AG08396 (cell line): Measurements from ENCODE around the gene LAMA5.
A peak's percentile ranks its signal among the peaks of the same experiment; 100 is the strongest.

Experiments
- DNase-seq: peaks from one replicate; pipeline ENCODE4 v3.0.0; 2012; ENCODE audit warnings: low spot score, mixed read lengths

LAMA5 gene

DNA sequence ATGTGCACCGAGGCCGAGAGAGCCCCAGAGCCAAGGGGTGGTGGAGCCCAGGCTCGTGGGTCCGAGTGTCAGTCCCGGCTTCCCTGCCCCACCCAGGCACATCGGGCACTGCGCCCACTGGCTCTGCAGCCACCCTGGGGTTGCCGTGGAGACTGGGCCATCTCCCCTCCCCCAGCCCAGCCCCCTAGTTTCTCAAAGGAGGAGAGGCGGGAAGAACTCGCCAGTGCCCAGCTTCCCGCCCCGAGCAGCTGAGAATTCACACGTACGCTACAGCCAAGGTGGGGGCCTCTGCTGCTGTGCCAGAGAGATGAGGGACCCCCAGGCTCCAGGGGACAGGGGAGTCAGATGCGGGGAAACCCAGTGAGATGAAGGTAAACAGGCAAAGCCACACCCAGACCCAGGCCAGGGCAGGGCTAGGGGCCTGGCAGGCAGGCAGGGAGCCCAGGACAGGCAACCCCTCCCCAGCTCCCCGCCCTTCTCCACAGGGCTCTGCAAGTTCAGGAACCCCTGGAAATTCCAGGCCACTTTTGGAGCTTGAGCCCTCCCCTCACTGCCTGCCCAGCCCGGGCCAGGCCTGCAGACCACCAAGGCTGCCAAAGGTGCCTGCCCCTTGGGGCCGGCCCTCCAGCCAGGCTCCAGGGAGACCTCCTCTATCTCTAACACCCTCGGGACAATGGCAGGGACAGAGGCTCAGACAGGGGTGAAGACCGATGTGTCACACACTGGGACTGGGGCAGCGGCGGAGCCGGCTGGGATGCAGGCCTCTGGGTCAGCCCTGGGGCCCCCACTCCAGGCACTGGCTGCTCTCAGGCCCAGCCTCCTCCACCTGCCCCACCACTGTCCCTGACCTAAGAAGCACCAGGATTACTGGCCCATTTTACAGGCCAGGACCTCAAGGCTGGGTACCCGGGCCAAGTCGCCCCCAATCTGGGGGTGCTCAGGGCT, 6.0 kb downstream of the LAMA5 start:
- no peak for DNase-seq

- no peak for DNase-seq
Measured at GRCh38 chr20:62359491-62360121, 7.5 kb downstream of the LAMA5 start.

DNA sequence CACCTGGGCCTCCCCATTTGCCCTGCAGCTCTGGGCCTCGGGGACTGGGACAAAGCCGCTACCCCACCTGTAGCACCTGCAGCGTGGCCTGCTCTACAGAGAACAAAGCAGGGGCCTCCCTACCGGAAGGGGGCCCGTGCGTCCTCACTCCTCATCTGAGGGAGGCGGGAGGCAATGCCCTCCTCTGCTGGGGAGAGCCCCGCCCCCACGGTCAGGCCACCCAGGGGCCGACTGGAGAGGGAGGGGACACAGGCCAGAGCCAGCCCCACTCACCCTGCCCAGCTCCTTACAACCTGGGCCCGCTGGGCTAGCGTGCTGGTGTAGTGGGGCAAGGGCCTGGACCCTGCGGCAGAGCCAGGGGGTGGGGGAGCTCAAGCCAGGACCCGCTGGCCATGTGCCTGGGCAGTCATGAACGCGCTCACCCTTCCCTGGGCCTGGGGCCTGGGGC, 8.0 kb downstream of the LAMA5 start:
- no peak for DNase-seq

DNA sequence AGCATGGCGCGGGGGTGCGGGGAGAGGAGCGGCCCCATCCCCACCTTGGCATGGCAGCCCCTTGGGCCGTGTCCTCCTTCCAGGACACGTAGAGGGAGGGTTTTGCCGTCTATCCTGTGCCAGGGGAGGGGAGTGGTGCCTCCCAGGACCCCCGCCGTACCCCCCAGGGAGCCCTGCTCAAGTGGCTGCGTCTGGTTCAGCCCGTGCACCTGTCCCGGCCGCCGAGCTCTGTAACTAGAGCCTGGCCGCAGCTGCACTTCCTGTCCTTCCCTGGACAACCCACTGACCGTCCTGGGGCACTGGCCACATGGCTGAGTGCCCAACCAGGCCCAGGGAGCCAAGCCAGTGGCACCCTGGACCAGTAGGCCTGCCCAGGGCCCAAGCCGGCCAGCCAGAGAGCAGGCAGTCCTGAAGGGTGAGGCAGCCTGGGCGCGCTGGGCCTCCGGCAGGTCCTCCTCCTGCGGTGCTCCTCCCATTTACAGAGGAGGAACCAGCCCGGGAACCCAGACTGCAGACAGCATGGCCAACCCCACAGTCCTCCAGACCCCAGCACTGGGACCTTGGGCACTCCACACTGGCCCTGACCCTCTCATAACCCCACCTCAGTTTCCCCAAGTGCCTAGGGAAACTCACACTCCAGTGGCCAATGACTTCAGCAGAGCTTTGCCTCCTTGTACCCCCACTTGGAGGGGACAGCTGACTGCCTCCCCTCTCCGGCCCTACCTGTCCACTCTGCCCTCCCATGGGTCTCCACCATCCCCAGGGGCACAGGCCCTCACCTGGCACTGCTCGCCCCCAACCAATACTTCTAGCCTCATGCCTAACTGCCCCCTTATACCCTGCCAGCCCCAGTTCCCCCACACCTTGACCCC, 8.7 kb downstream of the LAMA5 start:
- no peak for DNase-seq

- DNase-seq, result no peak
Measured at GRCh38 chr20:62357681-62358080, 9.4 kb downstream of the LAMA5 start.

DNA sequence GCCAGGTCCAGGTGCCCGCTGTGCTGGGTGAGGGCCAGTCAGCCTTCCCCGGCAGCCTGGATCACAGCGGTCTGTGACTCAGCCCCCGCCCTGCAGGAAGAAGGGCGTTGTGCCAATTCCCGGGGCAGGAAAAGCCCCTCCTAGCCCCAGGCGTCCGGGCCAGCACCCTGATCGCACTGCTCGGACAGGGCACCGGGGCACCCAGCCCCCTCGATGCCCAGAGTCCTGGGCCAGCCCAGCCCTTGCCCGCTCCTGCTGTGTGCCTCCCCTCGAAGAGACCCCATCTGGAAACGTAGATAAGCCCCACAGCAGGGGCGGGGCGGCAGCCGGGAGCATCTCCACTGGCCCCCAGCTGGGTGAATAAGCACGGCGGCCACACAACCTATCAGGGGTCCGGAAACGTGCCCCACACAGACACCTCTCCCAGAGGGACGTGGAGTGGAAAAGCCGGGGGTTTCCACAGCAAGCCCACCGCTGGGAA, 9.9 kb downstream of the LAMA5 start:
- peak; percentile 89 for DNase-seq

DNA sequence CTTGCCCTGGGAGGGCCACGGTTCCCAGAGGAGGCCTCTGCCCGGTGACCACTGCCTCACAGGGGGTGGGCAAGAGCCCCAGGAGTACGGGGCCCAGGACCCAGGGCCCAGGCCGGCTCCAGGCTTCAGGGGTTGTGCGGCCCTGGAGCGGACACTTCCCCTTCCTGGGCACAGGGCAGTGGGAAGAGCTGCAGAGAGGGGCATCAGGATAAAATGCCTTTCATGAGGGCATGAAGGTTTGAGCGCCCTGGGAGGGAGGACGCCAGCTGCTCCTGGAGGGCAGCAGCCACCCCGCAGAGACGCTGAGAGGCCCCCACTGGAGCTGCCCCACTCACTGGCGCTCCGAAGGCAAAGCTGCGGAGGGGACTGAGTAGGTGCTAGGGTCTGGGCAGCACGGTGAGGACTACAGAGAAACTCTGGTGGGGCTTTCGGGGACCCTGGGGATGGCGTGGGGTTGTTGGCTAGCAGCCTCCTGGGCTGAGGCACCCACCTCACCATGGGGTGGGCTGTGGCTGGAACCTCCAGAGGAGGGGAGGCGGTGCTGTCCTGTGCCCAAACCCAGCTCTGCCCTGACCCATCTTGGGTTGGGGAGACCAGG, 10.4 kb downstream of the LAMA5 start:
- DNase-seq, result no peak

DNA sequence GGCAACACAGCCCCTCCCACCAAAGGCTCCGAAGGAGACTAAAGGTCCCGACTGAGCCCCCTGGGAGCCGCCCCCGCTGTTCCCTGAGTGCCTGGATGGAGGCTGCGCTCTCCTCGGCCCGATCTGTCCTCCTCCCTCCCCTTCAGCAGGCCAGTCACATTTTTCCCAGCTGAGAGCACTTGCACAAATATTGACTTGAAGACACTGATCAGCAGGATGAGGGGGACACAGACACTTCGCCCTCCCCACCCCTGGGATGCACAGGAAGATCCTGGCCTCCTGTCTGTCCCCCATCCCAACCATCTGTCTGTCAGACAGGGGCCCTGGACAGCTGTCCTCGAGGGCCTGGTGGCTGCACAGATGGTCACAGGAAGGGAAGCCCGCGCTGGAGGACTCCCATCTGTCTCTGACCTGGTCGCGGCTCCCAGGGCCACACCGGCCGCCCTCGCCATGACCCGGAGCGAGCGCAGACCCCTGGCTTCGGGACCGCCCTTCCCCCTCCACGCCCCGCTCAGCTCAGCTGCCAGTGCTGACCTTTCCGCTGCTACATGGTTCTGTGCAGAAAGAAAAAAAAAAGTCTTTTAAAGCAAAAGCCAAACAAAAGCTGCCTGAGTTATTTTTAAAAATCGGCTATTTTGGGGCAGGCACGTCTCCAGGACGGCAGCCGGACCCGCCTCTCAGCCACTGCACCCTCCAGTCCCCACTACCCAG, 11.1 kb downstream of the LAMA5 start:
- no peak for DNase-seq

DNA sequence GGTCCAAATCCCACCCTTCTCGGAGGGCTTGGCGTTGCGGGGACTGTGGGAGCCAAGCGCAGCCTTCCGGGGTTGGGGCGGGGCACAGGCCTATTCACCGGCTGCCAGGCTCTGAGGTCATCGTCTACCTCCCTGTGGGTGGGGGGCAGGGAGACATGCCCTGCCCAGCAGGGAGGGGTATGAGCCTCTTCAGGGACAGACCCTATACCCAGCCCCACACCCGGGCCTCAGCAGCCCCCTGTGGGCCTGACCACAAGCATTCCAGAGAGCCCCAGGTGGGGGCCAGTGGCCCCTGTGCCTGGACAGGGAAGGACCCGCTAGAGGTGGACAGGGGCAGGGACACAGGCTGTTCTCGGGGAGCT, 11.6 kb downstream of the LAMA5 start:
- no peak for DNase-seq

DNA sequence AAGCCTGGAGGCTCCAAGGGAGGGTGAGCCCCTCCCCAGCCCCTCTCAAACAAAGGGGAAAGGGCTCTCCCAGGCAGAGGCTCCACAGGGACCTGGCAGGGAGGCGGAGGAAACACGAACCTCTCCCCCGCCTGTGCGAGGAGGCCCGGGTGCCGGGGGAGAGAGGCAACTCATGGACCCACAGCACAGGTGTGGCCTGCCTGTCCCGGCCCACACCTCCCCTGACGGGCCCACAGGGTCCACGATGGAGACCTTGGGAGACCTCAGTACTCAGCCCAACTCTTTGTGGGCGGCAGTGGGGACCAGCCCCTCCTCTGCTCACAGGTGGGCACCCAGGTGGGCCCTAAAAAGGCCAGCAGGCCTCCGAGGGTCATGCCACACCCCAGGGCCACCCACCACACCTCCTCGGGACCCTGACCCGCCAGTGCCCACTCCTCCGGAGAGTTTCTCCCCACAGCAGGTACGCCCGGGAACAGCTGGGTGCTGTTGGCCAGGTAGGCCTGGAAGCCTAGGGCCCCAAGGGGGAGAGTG, 12.2 kb downstream of the LAMA5 start:
- no peak for DNase-seq

DNA sequence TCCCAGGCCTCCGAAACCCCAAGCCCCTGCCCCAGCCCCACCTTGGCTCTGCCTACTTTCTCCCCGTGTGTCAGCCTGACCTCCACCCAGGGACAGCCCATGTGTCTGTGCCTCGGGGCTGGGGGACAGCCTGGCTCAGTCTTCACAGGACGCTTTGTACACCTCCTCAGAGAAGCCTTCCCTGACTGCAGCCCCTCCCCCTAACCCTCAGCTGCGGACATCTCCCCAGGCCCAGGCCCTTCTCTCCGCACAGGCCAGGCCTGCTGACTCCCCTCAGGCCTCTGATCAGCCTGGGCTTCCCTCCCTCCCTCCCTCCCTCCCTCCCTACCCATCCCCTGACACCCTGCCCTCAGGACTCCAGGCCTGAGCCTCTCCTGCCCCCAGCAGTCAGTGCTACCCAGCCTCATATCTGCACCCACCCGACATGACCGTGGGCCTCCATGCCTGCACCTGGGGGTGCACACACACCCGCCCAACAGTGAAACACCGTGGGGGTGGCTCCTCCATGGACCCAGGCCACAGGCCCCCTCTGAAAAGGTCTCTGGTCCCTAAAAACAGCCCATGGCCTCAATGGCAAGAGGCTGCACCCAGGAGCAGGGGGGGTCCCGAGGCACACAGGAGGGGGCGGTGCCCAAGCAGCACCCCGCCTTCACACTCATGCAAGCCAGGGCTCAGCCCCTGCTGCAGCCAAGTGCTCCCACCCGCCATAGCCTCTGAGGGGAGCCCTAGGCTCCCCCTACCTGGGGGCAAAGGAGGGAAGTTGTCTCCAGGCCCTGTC, 12.9 kb downstream of the LAMA5 start:
- DNase-seq, result no peak

DNA sequence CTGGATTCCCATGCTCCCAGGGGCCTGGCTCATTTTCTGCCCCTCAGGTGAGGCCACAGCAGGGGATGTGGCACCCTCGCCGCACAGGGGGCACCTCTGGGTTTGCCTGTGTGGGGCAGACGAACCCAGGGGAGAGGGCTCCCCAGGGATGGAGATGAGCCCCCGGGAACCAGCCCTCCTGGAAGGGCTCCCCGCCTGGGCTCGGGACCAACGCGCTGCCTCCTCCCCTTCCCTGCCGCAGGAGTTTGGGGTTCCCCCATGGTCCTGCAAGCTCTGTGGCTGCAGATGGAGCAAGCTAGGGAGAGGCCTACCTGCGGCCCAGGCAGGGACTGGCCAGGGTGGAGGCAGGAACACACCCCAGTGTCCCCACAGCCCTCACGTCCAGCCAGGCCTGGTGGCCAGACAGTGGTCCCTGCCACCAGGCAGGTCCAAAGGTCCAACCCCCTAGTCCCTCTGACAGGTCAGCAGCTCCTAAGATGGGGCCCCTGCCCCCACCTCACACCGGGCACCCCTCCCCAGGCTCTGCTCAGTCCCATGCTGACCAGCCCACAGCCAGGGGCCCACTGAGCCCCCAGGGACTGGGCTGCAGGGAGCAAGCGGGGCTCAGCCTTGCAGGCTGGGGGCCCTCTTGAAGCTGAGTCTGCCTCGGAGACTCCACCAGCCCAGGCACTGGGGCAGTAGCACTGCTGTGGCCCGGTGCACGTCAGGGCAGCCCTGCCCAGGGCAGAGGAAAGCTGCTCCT, 13.7 kb downstream of the LAMA5 start:
- no peak for DNase-seq

DNA sequence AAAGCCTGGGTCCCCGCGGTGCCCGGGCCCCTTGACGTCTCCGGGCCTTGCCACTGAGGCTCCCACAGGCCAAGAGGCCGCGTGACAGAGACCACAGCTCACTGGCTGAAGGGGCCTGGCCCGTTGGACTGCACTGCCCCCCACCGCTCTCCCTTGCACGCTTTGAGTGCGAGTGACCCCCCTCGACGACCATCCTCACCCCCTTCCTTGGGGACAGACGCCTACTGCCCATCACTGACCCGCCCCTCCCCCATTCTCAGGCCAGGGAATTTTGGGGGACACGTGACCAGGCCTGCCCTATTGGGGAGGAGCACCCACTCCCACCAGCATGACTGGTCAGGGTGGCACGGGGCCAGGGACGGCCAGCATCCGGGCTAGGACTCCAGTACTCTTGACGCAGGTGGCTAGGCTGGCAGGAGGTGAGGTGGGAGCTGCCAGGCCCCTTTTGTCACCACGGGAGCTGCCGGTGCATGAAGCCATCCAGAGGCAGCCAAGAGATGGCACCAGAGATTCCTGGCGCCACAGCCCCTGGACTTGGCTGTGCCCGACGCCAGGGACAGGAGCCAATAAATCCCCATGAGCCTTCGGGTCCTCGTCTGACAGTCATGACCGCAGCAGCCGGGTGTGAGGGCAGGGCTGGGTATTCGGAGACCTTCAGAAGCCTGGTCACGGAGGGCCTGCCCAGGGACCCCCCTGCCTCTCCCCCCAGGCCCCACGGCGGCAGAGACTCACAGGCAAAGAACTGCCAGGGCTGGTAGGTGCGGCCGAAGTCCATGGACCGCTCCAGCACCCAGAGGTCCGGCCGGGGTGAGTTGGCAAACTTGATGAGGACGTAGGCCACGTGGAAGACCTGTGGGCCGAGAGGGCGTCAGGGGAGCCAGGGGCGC, 14.5 kb downstream of the LAMA5 start:
- peak; percentile 86 for DNase-seq

DNA sequence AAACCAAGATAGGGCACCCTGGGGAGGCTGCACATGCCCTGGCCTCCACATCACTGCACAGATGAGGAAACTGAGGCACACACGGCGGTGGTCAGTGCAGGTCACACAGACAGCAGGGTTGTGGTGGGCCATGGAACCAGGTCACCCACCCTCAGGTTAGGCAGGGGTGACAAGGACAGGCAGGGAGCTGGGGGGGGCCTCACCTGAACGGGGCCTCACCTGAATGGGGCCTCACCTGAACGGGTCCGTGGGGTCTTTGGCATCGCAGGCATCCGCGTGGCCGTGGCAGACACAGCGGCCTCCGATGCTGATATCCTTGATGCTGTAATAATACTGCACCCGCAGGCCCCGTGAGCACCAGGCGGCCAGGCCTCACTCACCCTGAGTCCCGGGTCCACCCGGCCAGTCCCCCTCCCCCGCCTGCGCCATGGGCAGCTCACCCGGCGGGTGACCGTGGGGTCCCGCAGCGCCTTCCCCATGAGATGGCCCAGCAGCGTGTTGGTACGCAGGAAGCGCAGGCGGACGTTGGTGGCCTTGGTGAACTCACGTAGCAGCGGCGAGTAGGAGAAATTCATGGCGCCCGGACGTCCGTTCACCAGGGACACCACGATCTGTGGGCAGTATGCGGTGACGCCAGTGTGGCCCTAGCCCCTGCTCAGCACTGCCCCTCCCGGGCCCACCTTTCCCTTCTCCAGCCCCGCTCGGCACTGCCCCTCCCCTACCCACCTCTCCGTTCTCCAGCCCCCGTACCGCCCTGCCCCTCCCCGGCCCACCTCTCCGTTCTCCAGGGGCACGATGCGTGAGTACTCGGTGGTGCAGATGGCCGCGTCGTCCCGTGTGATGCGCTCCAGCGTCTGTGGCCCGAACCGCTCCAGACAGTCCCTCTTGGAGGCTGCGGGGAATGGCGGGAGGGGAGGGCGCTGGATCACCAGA, 15.4 kb downstream of the LAMA5 start:
- no peak for DNase-seq

GRCh38 chr20:62350629-62351422, 16.3 kb downstream of the LAMA5 start:
- no peak for DNase-seq

DNA sequence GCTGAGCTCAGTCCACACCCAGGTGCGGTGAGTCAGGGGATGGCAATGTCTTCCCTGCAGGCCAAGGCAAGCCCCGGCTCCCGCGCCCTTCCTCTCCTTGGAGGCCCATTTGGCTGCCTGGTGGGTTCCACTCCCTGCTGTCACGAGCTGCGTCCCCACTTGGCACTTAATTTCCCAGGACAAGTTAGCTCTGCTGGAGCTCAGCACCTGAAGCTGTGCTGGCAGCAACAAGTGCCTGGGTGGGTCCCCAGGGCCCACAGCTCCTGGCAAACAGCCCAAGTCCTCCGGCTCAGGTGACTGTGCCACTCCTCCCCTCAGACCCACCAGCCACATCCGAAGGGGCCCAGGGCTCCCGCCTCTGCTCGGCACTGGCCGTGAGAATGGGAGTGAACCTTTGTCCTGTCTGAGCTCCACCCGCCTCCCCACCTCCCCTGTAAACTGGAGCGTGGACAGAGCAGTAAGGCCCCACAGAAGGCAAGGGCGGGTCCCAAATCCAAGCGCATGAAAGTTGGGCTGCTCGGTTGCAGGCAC, 16.9 kb downstream of the LAMA5 start:
- DNase-seq, result no peak
